GM19193 (cell line): ENCODE data around the gene CHRNA4.

ENCODE experiments used
- POLR2A ChIP-seq: IDR thresholded peaks from 4 replicates; pipeline ENCODE4 v1.6.1; 2011; ENCODE audit not compliant: insufficient read depth, insufficient read length; ENCODE audit errors: extremely low read depth

The CHRNA4 gene

DNA sequence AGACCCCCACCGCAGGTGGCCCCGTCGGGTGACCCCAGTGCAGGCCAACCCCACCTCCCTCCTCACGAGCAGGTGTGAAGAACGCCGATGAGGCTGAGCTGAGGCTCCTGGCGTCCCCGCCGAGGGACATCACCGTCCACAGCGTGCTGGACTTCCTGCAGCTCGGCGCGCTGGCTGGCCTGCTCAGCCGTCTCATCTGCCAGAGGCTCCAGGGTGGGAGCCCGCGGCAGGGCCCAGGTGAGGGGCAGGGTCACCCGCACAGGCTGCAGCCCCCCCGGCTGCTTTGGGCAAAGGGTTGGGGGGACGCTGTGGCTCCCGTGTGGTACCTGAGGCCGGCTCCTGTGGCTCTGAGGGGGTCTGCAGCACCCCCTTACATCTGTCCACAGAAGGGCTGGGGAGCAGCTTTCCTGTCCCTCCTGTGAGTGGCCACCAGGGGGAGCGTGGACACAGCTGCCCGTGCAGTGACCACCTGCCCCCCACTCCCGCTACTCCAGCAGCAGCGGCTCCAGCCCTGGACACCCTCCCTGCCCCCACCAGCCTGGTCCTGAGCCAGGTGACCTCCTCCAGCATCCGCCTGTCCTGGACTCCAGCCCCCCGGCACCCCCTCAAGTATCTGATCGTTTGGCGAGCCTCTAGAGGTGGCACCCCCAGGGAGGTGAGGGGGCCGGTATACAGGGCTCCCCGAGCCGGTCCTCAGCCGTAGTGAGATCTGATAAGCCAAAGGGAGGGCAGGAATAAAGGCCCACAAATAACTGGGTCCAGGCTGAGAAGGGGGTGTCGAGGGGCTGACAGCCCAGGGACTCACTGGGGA, 51.7 kb downstream of the CHRNA4 start:
- no peak for TF ChIP-seq POLR2A

GRCh38 chr20:63308218-63308911, 52.8 kb downstream of the CHRNA4 start:
- TF ChIP-seq POLR2A = no peak

DNA sequence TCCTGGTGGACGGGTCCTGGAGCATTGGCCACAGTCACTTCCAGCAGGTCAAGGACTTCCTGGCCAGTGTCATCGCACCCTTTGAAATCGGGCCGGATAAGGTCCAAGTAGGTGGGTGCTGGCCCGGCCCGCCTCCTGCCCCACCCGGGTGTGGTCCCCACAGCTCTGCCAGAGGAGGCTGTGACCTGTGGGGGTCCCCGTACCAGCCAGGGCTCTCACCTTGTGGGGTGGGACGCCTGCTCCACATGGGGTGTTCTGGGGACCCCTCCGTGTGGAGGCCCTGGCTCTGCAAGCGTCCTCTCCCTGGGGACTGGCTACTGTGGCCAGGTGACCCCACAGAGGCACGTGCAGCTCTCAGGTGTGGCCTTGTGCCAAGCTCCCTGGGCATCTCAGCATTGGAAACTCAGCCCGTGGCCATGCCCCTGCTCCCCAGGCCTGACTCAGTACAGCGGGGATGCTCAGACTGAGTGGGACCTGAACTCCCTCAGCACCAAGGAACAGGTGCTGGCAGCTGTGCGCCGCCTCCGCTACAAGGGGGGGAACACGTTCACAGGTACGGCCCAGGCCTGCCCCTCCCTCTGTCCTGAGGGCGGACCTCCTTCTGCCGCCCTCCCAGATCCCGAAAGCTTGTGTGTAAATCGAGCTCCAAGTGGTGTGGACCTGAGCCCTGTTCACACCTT, 53.5 kb downstream of the CHRNA4 start:
- TF ChIP-seq POLR2A = no peak

DNA sequence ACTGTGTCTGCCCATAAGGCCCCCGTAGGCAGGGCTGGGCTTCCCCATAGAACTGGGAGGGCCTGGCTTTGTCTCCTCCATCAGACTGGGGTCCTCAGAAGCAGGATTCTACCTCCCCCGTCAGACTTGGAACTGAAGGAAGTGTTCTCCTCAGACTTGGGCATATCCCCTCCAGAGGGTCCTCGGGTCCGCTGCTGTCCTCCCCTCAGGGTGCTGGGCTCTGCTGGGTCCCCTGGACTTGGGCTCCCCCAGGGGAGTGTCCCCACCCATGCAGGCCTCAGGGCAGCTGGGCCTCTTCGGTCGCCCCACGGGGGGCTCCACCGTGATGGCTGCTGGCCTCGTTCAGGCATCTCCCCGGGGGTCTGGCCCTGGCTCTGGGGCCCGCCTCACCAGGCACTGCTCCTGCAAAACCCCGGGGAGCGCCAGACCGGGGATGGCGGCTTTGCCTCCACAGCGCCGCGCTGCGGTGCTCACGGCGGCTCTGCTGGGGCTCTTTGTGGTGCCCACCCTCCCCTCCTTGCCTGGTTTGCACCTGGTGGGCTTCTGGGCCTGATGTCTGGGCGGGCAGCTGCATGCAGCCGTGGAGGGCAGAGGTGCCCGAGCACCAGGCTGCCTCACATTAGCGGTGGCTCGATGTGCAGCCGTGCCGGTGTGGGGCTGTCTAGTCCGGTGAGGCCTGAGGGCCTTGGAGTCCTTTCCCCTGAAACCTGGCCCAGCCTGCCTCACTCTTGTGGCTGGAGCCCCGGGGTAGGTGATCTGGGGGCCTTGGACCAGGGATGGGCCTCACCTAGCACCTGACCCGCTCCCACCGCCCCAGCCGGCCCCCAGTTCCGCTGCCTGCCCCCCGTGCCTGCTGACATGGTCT, 54.2 kb downstream of the CHRNA4 start:
- TF ChIP-seq POLR2A = no peak

DNA sequence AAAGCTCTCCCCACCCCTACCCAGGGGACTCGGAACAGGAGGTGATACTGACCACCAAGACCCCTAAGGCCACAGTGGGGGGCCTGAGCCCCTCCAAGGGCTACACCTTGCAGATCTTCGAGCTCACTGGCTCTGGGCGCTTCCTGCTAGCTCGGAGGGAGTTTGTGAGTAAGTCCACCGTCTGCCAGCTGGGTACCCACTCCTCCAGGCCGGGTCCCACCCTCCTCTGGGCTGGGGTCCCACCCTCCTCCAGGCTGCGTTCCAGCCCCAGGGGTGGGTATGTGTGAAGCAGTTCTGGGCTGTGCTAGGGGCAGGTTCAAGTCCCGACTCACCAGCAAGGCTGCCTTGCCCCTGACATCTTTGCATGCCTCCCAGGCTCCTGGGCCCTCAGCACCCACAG, 55.8 kb downstream of the CHRNA4 start:
- no peak for TF ChIP-seq POLR2A

- no peak for TF ChIP-seq POLR2A
Measured at GRCh38 chr20:63303095-63303666, 58.0 kb downstream of the CHRNA4 start.

- no peak for TF ChIP-seq POLR2A
Measured at GRCh38 chr20:63301671-63302070, 59.5 kb downstream of the CHRNA4 start.

- TF ChIP-seq POLR2A = no peak
Measured at GRCh38 chr20:63298731-63299312, 62.3 kb downstream of the CHRNA4 start.

DNA sequence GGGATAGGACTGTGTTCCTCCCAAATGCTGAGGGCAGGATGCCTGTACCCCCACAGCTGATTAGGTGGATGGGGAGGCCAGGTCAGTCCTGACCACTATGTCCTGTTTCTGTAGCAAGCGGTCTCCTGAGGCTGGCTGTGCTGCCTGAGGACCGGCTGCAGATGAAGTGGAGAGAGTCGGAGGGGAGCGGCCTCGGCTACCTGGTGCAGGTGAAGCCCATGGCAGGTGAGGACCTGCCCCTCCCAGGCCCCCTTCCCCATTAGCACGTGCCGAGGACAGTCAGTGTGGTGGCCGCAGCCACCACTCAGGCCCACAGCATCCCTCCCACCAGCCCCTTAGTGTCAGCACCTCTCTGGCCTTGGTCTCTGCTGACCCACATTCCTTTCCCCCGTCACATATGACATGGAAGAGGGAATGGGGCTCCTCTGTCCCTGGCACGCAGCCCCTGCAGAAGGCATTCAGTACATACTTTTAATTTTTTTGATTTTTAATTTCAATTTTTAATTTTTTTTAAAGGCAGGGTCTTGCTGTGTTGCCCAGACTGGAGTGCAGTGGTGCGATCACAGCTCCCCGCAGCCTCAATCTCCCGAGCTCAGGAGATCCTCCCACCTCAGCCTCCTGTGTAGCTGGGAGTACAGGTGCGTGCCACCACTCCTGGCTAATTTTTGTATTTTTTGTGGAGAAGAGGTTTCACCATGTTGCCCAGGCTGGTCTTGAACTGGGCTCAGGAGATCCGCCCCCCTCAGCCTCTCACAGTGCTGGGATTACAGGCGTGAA, 63.2 kb downstream of the CHRNA4 start:
- TF ChIP-seq POLR2A = no peak

GRCh38 chr20:63297371-63297781, 63.8 kb downstream of the CHRNA4 start:
- TF ChIP-seq POLR2A = no peak

DNA sequence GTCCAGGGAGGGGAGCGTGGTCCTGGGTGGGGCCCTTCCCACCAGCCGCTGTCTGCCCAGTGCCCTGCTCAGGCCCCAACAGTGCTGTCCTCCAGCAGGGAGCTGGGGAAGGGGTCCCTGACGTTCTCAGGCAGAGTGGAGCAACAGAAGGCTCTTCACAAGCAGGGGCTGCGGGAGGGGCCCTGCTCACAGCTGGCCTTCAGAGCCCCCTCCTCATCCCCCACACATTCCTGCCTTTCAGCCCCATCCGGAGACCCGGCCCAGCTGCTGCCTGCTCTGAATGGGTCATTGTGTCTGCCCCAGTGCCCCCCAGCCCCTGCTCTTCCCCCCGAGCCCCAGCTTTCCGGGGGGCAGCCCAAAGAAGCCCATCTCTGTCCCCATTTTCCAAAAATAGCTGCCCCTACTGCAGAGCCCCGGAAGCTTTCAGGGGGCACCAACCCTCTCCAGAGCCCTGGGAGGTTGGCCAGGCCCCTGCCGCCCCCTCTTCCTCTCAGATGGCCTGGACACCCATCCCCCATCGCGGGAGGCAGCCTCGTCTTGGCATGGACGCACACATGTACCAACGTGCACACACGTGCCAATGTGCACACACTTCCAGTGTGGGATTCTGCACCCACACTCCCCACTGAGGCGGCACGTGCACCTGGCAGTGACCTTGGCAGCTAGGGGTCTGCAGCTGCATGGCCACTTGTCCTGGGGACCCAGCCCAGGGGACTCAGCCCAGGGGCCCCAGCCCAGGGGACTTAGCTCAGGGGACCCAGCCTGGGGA, 64.4 kb downstream of the CHRNA4 start:
- no peak for TF ChIP-seq POLR2A

DNA sequence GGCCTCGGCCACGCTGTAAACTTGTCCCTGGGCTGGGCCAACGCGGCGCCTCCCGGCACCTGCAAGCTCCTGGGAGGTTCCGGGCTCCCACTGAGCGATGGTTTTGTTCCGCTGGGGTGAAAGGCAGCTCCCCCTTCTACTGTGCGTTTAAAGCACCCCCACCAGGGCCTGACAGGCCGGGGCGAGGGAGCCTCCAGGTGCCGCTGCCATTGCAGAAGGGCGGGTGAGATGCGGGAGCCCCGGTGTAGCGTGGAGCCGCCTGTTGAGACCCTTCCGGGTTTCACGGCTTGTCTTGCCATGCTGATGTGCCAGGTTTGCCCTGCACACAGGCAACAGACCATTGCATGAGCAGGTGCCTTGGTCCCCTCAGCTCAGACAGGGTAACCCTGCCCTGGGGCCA, 65.3 kb downstream of the CHRNA4 start:
- TF ChIP-seq POLR2A = no peak

GRCh38 chr20:63295422-63295821, 65.7 kb downstream of the CHRNA4 start:
- no peak for TF ChIP-seq POLR2A

GRCh38 chr20:63295018-63295417, 66.1 kb downstream of the CHRNA4 start:
- no peak for TF ChIP-seq POLR2A
